Thoracic aorta (tissue), 2 donors: ENCODE measurements around the gene SPEF1. TPM values are rescaled to one million over a fixed set of nuclear protein-coding genes. Genes with fewer than 3 reads are reported as not detected.

Experiments
- ATAC-seq: fragments of 150-250 bp; one replicate; pipeline ENCODE4 v1.8.0; 2017; ENCODE audit warnings: low read depth; ENCODE audit not compliant: insufficient number of reproducible peaks, low FRiP score
- DNase-seq: peaks from one replicate; pipeline ENCODE4 v3.0.0-alpha.2; 2020; ENCODE audit warnings: low spot score
- H3K27ac ChIP-seq, 2 donors: fragments of 200-600 bp; sonication (generic); 1 replicate in 1 of 2; 2 replicates in 1 of 2; pipeline ENCODE4 v1.5.1; 2016; ENCODE audit warnings: mild to moderate bottlenecking in 2 of 2, moderate library complexity in 2 of 2
- H3K27me3 ChIP-seq: fragments of 200-600 bp; sonication (generic); replicated peaks from 2 replicates; pipeline ENCODE4 v1.6.0; 2016; ENCODE audit warnings: mild to moderate bottlenecking; ENCODE audit not compliant: insufficient read depth
- H3K36me3 ChIP-seq: fragments of 200-600 bp; sonication (generic); one replicate; pipeline ENCODE4 v1.5.1; 2016
- H3K4me1 ChIP-seq, 2 donors: fragments of 200-600 bp; sonication (generic); 1 replicate in 1 of 2; 2 replicates in 1 of 2; pipeline versions ENCODE4 v1.5.1 to v1.6.0; 2016; ENCODE audit warnings: low read depth in 2 of 2, mild to moderate bottlenecking in 1 of 2; ENCODE audit not compliant: control insufficient read depth in 1 of 2
- H3K4me3 ChIP-seq: fragments of 200-600 bp; sonication (generic); 2 replicates; pipeline ENCODE4 v1.5.1; 2016; ENCODE audit warnings: mild to moderate bottlenecking
- H3K9me3 ChIP-seq: fragments of 200-600 bp; sonication (generic); 2 replicates; pipeline ENCODE4 v1.5.1; 2016
- CTCF ChIP-seq: fragments of 200-600 bp; sonication (generic); IDR thresholded peaks from one replicate; pipeline ENCODE4 v1.5.1; 2019; ENCODE audit warnings: antibody characterized with exemption
- total RNA-seq, 2 donors: library from RNA; depleted of rRNA; stranded (reverse); fragments of >200 nt; gene quantifications; one replicate each; pipeline versions ENCODE4 v1.1.0 to v1.2.3, GENCODE V29; 2016

The SPEF1 gene
- total RNA-seq, 2 donors from 2014 or later, result 0.27 TPM; not detected in 1

GRCh38 chr20:3821996-3822395 is 40.7 kb upstream of the SPEF1 start:
- peaks cover 19% of the 10 kb centered on the region for H3K36me3 ChIP-seq
- no peaks in the 10 kb centered on the region for H3K9me3 ChIP-seq
- no peak overlapping the region for H3K27ac ChIP-seq
- peaks cover 4 to 21% of the 10 kb centered on the region in 2 donors for H3K4me1 ChIP-seq
- TF ChIP-seq CTCF, result no peak
- ATAC-seq, result no peak
- H3K27me3 ChIP-seq, result no peaks in the 10 kb centered on the region
- DNase-seq, result no peak
- H3K4me3 ChIP-seq, result no peak overlapping the region

- Histone ChIP-seq H3K36me3 (peaks cover 19% of the 10 kb centered on the region), H3K4me3 (peak overlapping the region; percentile 82), H3K4me1 (peaks cover 4 to 21% of the 10 kb centered on the region in 2 donors), H3K27me3 (no peaks in the 10 kb centered on the region), H3K27ac (peak overlapping the region; percentile 92 to 94), H3K9me3 (no peaks in the 10 kb centered on the region)
- TF ChIP-seq CTCF, result no peak
- DNase-seq, result no peak
- no peak for ATAC-seq
These were observed 39.9 kb upstream of the SPEF1 start for GRCh38 chr20:3820901-3821727.

DNA sequence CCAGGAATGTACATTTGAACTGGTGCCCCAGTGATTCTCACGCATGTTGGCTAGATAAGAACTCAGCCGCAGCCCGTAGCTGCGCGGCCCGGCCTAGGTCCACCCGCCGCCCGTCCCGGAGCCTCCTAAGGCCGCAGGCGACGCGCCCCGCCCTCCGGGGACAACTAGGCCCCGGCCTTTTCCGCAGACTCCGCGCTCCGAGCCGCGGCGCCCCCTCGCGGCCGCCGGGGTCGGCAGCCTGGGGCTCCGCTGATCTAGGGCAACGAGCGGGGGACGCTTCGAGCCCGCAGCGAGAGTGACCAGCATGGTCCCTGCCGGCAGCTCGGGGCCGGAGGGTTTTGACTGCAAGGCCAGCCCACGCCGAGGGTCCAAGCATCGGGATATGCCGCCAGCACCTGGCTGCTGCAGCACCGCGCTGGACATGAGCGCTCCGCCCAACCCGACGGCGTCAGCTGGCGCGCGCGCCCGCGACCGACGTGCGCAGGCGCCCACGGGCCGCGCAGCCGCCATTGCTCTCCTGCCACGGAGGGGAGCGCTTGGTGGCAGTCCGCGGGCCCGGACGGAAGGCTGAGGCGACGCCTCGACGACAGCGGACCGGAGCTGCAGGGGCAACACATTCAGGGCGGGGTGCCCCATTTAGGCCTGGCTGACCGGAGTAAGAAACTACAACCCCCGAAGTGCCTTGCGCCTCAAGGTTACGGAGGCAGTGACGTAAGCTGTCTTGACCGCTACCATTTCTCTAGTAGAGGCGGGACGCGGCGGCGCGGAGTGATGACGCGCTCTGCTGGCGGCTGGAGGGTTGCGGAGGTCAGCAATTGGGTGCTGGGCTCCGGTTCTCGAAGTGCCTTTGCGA is 39.0 kb upstream of the SPEF1 start, which contains the start of gene AP5S1:
Gene AP5S1 (plus strand): TSS at position 500 of the 853 bp plus-strand sequence. CDS start 1,571 bp downstream, outside the sequence.
- peak; percentile 93 for DNase-seq
- Histone ChIP-seq H3K27ac (peak within 1 kb of the TSS; percentile 92 to 94), H3K27me3 (no peaks in the 10 kb centered on the region), H3K4me3 (peak within 1 kb of the TSS; percentile 82), H3K9me3 (no peaks in the 10 kb centered on the region), H3K36me3 (peaks cover 19% of the 10 kb centered on the region), H3K4me1 (peaks cover 4 to 21% of the 10 kb centered on the region in 2 donors)
- TF ChIP-seq CTCF, result peak; percentile 99
- peak; percentile 93 for ATAC-seq

- DNase-seq (no peak), ATAC-seq (no peak)
- Histone ChIP-seq H3K4me3 (peak overlapping the region; percentile 82), H3K27ac (peak overlapping the region; percentile 92 to 94), H3K4me1 (peaks cover 4 to 21% of the 10 kb centered on the region in 2 donors), H3K27me3 (no peaks in the 10 kb centered on the region), H3K36me3 (peaks cover 18% of the 10 kb centered on the region), H3K9me3 (no peaks in the 10 kb centered on the region)
- TF ChIP-seq CTCF, result no peak
These were observed 38.3 kb upstream of the SPEF1 start for GRCh38 chr20:3819411-3820047.
